Endothelial cell of umbilical vein (primary cell): Measurements from ENCODE around the gene PLXDC1. TPM values are rescaled to one million over a fixed set of nuclear protein-coding genes. Genes with fewer than 3 reads are reported as not detected.

Experiments
- BruUV-seq: library from RNA; stranded (reverse); fragments of 400-500 nt; replicated peaks from 2 replicates; lab custom pipeline; 2021; lab: Mats Ljungman, UMichigan
- CTCF ChIA-PET: fragments of 300-600, 350-600 bp; sonication (Branson Sonifier 250); formaldehyde crosslinking; loops from one replicate; lab custom pipeline; 2021; ENCODE audit warnings: antibody characterized with exemption, inconsistent platforms; lab: Charles Lee
- POLR2A ChIA-PET: fragments of 300-600, 350-600 bp; sonication (Branson Sonifier 250); formaldehyde crosslinking; loops from one replicate; lab custom pipeline; 2021; ENCODE audit warnings: antibody characterized with exemption, inconsistent platforms; lab: Charles Lee
- DNase-seq: peaks from one replicate; pipeline ENCODE4 v3.0.0-alpha.2; 2011; ENCODE audit warnings: low read depth, low spot score
- FAIRE-seq: peaks from 2 replicates; lab custom pipeline; 2011; peaks lifted over from hg19 to GRCh38; lab: Jason Lieb, UNC
- H2AFZ ChIP-seq: 2 replicates; pipeline ENCODE4 v1.6.0; 2012; ENCODE audit warnings: low read depth, low read length, control low read depth, inconsistent platforms
- H3K27ac ChIP-seq: 2 replicates; pipeline ENCODE4 v1.5.1; 2011; ENCODE audit warnings: low read depth, mild to moderate bottlenecking, control low read depth, low read length, moderate library complexity; ENCODE audit not compliant: insufficient read depth
- H3K27me3 ChIP-seq, 2 experiments: 2 replicates each; pipeline versions ENCODE4 v1.6.0 to v1.6.1; 2011; ENCODE audit warnings: low read length in 2 of 2, mixed read lengths in 1 of 2; ENCODE audit not compliant: control insufficient read depth in 2 of 2, insufficient read depth in 2 of 2
- H3K36me3 ChIP-seq, 2 experiments: 2 replicates in 1 of 2; 3 replicates in 1 of 2; pipeline ENCODE4 v1.5.1; 2011; ENCODE audit warnings: low read length in 2 of 2, mild to moderate bottlenecking in 1 of 2, moderate library complexity in 1 of 2; ENCODE audit not compliant: control insufficient read depth in 2 of 2, insufficient read depth in 2 of 2; ENCODE audit errors: extremely low read depth in 1 of 2
- H3K4me1 ChIP-seq: 3 replicates; pipeline ENCODE4 v1.5.1; 2011; ENCODE audit warnings: mild to moderate bottlenecking, low read length; ENCODE audit not compliant: control insufficient read depth, insufficient read depth; ENCODE audit errors: extremely low read depth
- H3K4me2 ChIP-seq: 2 replicates; pipeline ENCODE4 v1.6.1; 2011; ENCODE audit warnings: low read length, control low read depth, mixed read lengths; ENCODE audit not compliant: insufficient read depth
- H3K4me3 ChIP-seq, 3 experiments: fragments of 200-600 bp in 1 of 3; sonication (generic), shearing (Covaris generic) in 1 of 3; replicated peaks in 1 of 3; 2 replicates each; pipeline ENCODE4 v1.5.1; 2011 to 2016; ENCODE audit warnings: control low read depth in 3 of 3, low read length in 3 of 3, mild to moderate bottlenecking in 2 of 3, inconsistent platforms in 1 of 3, low read depth in 1 of 3, moderate library complexity in 1 of 3; ENCODE audit not compliant: insufficient read depth in 1 of 3
- H3K79me2 ChIP-seq: 2 replicates; pipeline ENCODE4 v1.6.0; 2012; ENCODE audit warnings: low read length, inconsistent platforms; ENCODE audit not compliant: control insufficient read depth, insufficient read depth
- H3K9ac ChIP-seq: replicated peaks from 2 replicates; pipeline ENCODE3; 2011; ENCODE audit warnings: low read length, control low read depth; ENCODE audit not compliant: insufficient read depth; ENCODE audit errors: extremely low read depth
- H3K9me1 ChIP-seq: replicated peaks from 3 replicates; pipeline ENCODE4 v1.6.0; 2011; ENCODE audit warnings: mild to moderate bottlenecking, low read length; ENCODE audit not compliant: control insufficient read depth, insufficient read depth; ENCODE audit errors: extremely low read depth
- H3K9me3 ChIP-seq: replicated peaks from 2 replicates; pipeline ENCODE4 v1.5.1; 2012; ENCODE audit warnings: low read length, inconsistent platforms; ENCODE audit not compliant: control insufficient read depth, insufficient read depth
- H4K20me1 ChIP-seq: replicated peaks from 2 replicates; pipeline ENCODE3; 2011; ENCODE audit warnings: mild to moderate bottlenecking, low read length; ENCODE audit not compliant: control insufficient read depth, insufficient read depth; ENCODE audit errors: extremely low read depth
- CTCF ChIP-seq, 2 donors: IDR thresholded peaks; 1 replicate in 1 of 2; 2 replicates in 1 of 2; pipeline ENCODE4 v1.5.1; 2011; ENCODE audit warnings: low read length in 2 of 2, mild to moderate bottlenecking in 2 of 2, moderate library complexity in 2 of 2, control low read depth in 1 of 2, inconsistent platforms in 1 of 2, low read depth in 1 of 2; ENCODE audit not compliant: insufficient read depth in 1 of 2; ENCODE audit errors: extremely low read depth in 1 of 2
- EZH2 ChIP-seq: IDR thresholded peaks from 2 replicates; pipeline ENCODE4 v1.6.1; 2012; ENCODE audit warnings: borderline replicate concordance, low read depth, mild to moderate bottlenecking, moderate library complexity, low read length, inconsistent platforms; ENCODE audit not compliant: severe bottlenecking
- FOS ChIP-seq: IDR thresholded peaks from 2 replicates; pipeline ENCODE4 v1.6.1; 2011; ENCODE audit warnings: mild to moderate bottlenecking, low read length, moderate library complexity, borderline replicate concordance; ENCODE audit not compliant: insufficient read depth
- GATA2 ChIP-seq: IDR thresholded peaks from 2 replicates; pipeline ENCODE4 v1.7.0; 2011; ENCODE audit warnings: low read depth, mild to moderate bottlenecking, moderate library complexity, mixed read lengths, low read length; ENCODE audit not compliant: insufficient read length, insufficient read depth
- JUN ChIP-seq: IDR thresholded peaks from 2 replicates; pipeline ENCODE4 v1.6.1; 2011; ENCODE audit warnings: borderline replicate concordance, low read depth; ENCODE audit not compliant: insufficient read length, insufficient read depth
- MAX ChIP-seq: IDR thresholded peaks from 2 replicates; pipeline ENCODE4 v1.6.1; 2011; ENCODE audit not compliant: insufficient read depth, insufficient read length
- MYC ChIP-seq: IDR thresholded peaks from one replicate; pipeline ENCODE4 v1.6.1; 2011; ENCODE audit warnings: mild to moderate bottlenecking, low read depth, low read length
- POLR2A ChIP-seq: IDR thresholded peaks from 2 replicates; pipeline ENCODE4 v1.6.1; 2012; ENCODE audit warnings: low read depth, mild to moderate bottlenecking, control low read depth, low read length
- POLR2AphosphoS5 ChIP-seq: IDR thresholded peaks from 2 replicates; pipeline ENCODE4 v1.6.1; 2012; ENCODE audit warnings: low read depth, mild to moderate bottlenecking, control low read depth, low read length, moderate library complexity; ENCODE audit not compliant: insufficient read depth
- dilution Hi-C: fragments of 300-500 bp; cut with MboI; formaldehyde crosslinking; loops from one replicate; pipeline ENCODE4 v1.15.0; 2019; ENCODE audit warnings: low sequenced_read_pairs; ENCODE audit not compliant: extremely low pct_ligation_motif_present
- intact Hi-C: fragments of 100-400 bp; cut with micrococcal nuclease; formaldehyde crosslinking; loops from one replicate; pipeline ENCODE4 v1.10.0; 2022
- polyA plus RNA-seq, 4 experiments: library from polyadenylated mRNA; depleted of rRNA in 3 of 4; stranded (reverse) in 3 of 4; unstranded in 1 of 4; fragments of >200 nt; gene quantifications; 2 replicates each; pipeline versions ENCODE4 v1.2.1 to v1.2.3, GENCODE V29; 2011 to 2012; ENCODE audit warnings: missing spikeins in 1 of 4
- total RNA-seq: library from RNA; stranded (reverse); gene quantifications from 2 replicates; pipeline ENCODE4 v1.2.3, GENCODE V29; 2021

The PLXDC1 gene
- total and polyA plus RNA-seq, 2 donors (not counting 3 experiments of a cell fraction or from before 2014, with no cell fraction given), result 0.03 TPM; not detected in 1

- Histone ChIP-seq H3K4me2 (no peak overlapping the region), H3K27ac (no peak overlapping the region), H4K20me1 (no peaks in the 10 kb centered on the region), H3K9ac (no peak overlapping the region), H2AFZ (no peak overlapping the region), H3K27me3 (peaks cover 13 to 26% of the 10 kb centered on the region in 2 experiments), H3K9me1 (no peaks in the 10 kb centered on the region), H3K4me3 (no peak overlapping the region), H3K9me3 (no peaks in the 10 kb centered on the region), H3K79me2 (no peaks in the 10 kb centered on the region), H3K4me1 (no peaks in the 10 kb centered on the region), H3K36me3 (no peaks in the 10 kb centered on the region)
- ChIA-PET POLR2A (no interaction called here), CTCF (interaction anchor here (0.7 to 14.1 kb wide), 3 partner anchors 28 to 479 kb away, joined by 4 to 550 read pairs (median 4); no protein-coding TSS in a partner anchor)
- dilution Hi-C loops (no loop called here), intact Hi-C loops (no loop called here)
- TF ChIP-seq CTCF (IDR thresholded peaks at IDR 0.05; ENCODE audit: extremely low read depth in 1 of 2, insufficient read depth in 1 of 2, low read depth in 1 of 2, low read length in 2 of 2) (no peak), FOS (no peak), EZH2 (no peak), POLR2AphosphoS5 (no peak), POLR2A (no peak), MYC (no peak), JUN (no peak), GATA2 (no peak), MAX (no peak)
- DNase-seq (no peak), FAIRE-seq (no peak)
- no TSS peak for BruUV-seq
Observed at GRCh38 chr17:39146273-39146672, 5.2 kb downstream of the PLXDC1 start.
